Jurkat, Clone E6-1 (cell line): Measurements from ENCODE around the gene PXT1.
A peak's percentile ranks its signal among the peaks of the same experiment; 100 is the strongest.
"Not testable (repeated sequence)": the region's sequence is repeated elsewhere in the genome, so short reads cannot be mapped to it uniquely, and the experiment has no call there.

ENCODE experiments used
- DNase-seq: peaks from one replicate; pipeline ENCODE4 v3.0.0-alpha.2; 2011; ENCODE audit warnings: low read depth, low spot score
- H3K4me3 ChIP-seq: 2 replicates; pipeline ENCODE4 v1.5.1; 2011; ENCODE audit warnings: mild to moderate bottlenecking, low read length, control low read depth, moderate library complexity

Gene PXT1

DNA sequence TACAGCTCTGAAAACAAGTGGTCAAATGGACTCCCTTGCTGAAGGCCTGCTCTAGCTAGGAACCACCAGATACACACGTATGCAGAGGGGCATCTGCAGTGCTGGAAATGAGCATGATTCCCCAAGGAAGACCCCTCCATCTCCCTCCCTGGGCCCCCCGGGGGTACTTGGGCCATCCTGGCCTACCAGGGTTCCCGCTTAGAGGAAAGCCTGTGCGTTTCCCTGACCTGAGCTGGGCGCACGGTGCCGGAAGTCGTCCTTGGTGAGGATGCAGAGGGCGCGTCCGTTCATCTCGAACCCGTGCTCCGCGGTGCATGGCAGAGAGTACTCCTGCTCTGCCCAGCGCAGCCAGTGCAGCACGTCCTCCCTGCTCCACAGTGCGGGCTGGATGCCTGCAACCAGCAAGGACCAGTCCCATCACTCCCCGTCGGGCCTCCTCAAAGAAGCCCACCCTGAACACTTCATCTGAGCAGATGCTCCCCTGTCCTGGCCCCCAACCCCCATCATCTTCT, 67.0 kb downstream of the PXT1 start:
- no peak for DNase-seq
- no peak overlapping the region for H3K4me3 ChIP-seq

DNA sequence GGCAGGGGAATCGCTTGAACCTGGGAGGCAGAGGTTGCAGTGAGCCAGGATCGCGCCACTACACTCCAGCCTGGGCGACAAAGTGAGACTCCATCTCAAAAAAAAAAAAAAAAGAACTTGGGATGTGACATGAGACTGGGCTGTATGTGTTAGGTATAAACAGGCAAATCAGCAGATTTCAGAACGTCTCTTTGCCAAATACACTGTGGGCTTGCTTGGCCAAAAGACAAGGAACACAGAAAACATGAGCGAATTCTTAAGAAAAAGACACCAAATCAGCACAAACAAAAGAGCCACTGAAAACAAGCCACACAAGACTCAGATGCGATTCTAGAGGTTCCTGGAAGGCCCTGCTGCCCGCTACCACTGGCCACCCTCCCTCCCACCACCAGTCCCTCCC, 67.7 kb downstream of the PXT1 start:
- H3K4me3 ChIP-seq: no peak overlapping the region
- DNase-seq: no peak

DNA sequence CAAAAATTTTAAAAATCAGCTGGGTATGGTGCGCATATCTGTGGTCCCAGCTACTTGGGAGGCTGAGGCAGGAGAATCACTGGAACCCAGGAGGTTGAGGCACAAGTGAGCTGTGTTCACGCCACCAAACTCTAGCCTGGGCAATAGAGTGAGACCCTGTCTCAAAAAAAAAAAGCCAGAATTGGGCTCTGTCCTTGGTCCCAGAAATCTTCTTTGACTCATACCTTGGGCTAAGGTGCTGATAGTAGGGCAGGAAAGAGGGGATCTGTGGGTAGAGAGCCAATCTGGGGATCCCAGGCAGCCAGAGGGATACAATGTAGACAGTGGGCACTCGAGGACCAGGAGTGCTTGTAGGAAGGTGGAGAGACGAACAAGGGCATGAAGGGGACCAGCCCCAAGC, 68.5 kb downstream of the PXT1 start:
- DNase-seq: no peak
- H3K4me3 ChIP-seq: no peak overlapping the region

DNA sequence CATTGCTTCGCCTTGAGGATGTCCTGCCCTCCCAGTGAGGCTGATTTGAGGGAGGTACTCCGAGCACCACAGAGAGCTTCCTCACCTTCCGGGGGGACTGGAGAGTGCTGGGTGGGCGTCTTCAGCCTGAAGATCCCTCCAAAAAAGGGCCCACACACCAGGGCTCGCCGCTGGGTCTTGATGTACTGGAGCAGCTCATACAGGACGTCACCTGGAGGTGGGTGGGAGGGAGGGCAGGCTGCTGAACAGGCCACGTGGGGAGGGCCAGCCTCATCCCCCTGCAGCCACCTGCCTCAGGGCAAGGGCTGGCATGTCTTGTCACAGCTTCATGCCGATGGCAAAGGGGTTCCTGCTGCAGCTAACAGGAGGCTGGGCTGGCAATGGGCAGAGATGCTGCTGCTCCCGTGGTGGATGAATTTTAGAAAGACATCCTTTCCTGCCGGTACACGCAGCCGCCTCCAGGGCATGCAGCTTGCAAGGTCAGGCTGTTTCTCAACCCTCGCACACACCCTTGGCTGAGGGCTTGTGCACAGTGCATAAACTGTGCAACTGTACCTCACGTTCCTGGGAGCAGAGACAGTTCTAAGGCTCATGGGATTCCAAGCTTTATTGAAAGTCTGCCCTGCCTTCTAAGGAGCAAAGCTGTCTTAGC, 69.2 kb downstream of the PXT1 start:
- DNase-seq: no peak
- no peak overlapping the region for H3K4me3 ChIP-seq

DNA sequence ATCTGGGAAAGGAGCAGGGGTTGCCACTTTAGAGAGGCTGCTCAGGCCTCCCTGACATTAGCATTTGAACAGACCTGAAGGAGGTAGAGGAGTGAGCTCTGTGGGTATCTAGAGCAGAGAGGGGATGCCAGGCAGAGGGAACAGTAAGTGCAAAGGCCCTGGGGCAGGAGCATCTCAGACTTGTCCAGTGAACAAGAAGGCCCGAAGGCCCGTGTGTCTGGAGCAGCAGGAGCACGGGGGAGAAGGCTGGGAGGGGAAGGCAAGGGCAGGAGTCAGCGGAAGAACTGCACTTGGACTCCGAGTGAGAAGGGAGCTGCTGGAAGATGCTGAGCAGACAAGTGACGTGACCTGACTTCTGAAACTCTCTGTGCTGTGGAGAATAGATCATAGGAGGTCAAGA, 70.6 kb downstream of the PXT1 start:
- no peak for DNase-seq
- no peak overlapping the region for H3K4me3 ChIP-seq

DNA sequence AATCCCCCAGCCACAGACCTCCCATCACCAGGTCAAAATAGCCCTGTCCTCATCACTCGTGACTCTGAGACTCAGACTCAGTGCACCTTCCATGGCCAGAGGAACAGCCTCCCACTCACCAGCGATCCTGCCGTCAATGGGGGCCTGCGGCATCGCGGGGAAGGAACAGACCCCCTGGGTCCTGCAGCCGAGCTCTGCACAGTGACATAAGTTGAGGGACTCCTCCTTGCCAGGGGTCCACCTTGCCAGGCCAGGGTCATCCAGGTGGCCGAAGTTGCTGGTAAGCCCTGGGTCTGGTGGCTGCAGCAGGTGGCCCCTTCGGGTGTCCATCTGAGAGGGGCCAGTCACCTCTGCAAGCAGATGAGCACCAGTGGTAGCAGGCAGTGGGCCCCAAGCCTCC, 71.4 kb downstream of the PXT1 start:
- no peak for DNase-seq

DNA sequence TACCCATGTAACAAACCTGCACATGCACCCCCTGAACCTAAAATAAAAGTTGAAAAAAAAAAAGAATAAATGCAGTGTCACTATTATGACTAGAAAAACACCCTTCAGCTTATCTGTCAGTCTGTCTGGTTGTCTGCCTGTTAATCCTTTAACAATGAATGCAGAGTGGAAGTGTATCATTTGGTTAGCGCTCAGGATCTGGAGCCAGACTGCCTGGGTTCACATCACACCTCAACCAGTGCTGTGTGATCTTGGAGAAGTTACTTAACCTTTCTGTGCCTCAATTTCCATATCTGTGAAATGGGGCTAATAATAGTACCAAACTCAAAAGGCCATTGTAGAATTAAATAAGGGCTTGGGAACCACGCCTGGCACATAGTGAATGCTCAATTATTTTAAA, 72.0 kb downstream of the PXT1 start:
- DNase-seq: no peak
- no peak overlapping the region for H3K4me3 ChIP-seq

More for the DNA sequence above, 71.4 kb downstream of the PXT1 start:
- no peak overlapping the region for H3K4me3 ChIP-seq

DNA sequence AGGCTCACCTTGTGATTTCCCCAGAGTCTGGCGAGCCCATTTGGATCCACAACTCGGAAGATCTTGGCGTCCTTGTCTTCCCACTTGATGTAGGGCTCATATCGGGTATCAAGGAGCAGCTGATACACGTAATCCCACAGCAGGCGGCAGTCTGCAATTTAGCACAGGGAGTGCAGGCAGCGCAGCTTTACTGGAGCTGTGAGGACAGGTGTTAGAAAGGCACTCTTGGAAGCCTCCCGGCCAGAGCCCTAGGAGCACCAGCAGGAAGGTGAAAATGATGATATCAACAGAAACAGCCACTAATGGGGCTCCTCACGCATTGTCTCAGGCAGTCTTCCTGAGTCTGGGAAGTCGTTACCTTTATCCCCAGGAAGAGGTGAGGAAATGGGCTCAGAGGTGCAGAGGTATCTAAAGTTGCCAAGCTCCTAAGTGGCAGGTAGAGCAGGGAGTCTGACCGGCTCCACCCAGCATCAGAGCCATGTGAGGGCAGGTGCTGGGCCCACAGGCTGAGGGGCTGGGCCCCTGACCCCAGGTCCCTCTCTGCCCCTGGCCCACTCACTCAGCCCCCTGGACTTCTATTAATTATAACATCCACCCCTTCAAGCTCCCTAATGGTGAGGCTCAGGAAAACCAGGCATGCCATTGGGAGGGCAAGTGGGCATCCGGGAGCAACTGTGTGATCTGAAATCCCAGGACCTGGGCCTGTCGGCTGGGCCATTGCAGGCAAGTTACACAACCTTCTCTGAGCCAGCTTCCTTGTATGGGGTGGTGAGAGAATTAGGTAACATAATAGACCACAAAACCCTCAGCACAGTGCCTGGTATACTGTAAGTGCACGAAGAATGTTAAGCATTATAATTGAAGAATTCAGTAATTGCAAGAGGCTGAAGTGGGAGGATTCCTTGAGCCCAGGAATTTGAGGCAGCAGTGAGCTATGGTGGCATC, 73.5 kb downstream of the PXT1 start:
- DNase-seq: no peak
- H3K4me3 ChIP-seq: no peak overlapping the region

DNA sequence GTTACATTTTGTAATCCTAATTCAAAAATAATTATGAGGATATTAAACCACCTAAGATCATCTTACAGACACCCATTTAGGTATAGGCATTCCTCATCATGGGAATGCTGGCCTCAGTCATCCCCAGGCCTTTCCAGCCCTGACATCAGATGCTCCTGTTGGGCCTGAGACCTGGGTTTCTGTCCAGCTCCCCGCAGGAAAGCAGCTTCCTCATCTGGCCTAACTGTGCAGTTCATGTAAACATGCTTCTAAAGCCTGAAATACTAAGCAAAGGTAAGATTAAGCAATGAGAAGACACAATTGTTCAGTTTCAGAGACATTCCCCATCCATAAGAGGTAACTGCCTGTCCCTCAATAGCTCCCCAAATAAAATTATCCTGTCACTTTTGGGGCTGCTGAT, 74.2 kb downstream of the PXT1 start:
- no peak for DNase-seq
- H3K4me3 ChIP-seq: no peak overlapping the region

DNA sequence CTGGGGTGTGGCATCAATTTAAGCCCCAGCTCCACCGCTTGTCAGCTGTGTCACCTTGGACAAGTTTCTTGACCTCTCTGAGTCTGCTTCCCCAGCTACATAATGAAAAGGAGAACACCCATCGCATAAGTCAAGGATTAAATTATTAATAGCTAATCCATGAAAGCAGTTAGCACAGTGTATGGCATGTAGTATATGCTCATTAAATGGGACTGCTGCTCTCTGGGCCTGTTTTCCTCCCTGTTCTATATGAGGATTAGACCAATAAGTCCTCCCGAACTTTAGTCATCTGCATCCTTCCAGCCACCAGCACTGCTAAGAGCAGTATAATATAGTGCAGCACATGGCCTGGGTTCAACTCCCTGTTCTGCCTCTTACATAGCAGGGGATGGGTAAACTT, 74.9 kb downstream of the PXT1 start:
- DNase-seq: no peak
- no peak overlapping the region for H3K4me3 ChIP-seq

DNA sequence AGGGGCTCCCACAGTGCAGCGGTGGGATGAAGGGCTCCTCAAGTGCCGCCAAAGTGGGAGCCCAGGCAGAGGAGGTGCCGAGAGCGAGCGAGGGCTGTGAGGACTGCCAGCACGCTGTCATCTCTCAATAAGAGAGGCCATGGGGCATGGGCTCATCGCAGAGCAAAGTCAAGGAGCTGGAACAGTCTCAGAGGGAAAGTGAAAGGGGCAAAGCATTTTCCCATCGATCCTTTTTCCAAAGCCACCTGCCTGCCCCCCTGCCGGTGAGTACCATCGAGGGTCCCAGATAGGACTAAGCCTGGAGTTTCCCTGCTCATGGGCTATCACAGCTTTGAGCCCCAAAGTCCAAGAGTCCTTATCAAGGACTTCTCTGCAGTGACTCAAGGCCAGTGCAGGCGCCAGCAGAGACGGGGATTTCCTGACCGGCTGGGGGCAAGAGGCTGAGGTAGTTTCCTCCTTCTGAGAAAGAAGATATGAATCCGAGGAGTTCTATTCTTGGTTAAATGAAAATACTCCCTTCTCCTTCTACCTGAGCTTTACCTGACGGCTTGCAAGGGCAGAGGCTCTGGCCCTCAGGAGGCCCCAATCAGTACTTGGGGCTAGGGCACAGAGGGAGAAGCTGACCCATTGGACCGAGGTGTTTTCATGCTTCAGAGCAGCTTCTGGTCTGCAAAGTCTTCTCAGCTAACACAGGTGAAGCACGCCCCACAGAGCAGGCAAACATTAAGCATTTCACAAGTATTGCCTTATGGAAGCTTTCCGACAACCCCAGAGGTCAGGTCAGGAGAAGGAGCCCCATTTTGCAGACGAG, 77.8 kb downstream of the PXT1 start:
- H3K4me3 ChIP-seq: no peak overlapping the region
- DNase-seq: no peak

DNA sequence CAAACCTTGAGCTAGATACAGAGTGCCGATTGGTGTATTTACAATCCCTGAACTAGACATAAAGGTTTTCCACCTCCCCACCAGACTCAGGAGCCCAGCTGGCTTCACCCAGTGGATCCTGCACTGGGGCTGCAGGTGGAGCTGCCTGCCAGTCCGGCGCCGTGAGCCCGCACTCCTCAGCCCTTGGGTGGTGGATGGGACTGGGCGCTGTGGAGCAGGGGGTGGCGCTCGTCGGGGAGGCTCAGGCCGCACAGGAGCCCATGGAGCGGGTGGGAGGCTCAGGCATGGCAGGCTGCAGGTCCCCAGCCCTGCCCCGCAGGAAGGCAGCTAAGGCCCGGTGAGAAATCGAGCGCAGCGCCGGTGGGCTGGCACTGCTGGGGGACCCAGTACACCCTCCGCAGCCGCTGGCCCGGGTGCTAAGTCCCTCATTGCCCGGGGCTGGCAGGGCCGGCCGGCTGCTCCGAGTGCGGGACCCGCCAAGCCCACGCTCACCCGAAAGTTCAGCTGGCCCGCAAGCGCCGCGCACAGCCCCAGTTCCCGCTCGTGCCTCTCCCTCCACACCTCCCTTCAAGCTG, 78.5 kb downstream of the PXT1 start:
- DNase-seq, H3K4me3 ChIP-seq: not testable (repeated sequence)

DNA sequence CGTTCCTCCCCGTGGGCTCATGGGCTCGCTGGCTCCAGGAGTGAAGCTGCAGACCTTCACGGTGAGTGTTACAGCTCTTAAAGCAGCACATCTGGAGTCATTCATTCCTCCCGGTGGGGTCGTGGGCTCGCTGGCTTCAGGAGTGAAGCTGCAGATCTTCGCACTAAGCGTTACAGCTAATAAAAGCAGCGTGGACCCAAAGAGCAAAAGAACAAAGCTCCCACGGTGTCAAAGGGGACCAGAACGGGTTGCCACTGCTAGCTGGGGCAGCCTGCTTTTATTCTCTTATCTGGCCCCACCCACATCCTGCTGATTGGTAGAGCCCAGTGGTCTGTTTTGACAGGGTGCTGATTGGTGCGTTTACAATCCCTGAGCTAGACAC, 79.3 kb downstream of the PXT1 start:
- DNase-seq, H3K4me3 ChIP-seq: not testable (repeated sequence)

DNA sequence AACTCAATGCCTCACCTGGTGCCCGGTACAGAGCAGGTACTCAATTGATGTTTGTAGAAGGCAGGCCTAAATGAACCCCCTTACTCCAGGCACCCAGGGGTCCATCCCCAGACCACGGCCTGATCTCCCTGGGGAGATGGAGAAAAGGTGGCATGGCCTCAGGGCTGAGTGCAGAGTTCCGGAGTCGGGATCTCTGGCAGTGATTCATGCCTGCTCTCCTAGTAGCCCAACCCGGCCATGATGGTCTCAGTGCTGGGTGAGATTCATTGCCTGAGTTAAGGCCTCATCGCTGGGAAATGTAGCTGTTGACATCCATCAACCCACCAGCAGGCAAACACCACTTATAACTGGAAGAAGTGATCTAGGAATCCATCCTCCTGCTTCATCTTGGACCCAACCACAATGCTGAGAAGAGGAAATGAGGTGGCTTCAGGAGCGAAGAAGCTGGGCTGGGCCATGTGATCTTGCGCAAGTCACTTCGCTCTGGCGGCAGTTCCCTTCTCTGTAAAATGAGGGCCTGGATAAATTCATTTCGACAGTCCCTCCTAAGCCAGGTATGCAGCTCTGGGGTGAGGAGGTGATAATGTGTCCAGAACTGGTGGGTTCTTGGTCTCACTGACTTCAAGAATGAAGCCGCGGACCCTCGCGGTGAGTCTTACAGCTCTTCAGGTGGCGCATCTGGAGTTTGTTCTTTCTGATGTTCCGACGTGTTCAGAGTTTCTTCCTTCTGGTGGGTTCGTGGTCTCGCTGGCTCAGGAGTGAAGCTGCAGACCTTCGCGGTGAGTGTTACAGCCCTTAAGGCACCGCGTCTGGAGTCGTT, 79.9 kb downstream of the PXT1 start:
- DNase-seq: no peak
- no peak overlapping the region for H3K4me3 ChIP-seq

DNA sequence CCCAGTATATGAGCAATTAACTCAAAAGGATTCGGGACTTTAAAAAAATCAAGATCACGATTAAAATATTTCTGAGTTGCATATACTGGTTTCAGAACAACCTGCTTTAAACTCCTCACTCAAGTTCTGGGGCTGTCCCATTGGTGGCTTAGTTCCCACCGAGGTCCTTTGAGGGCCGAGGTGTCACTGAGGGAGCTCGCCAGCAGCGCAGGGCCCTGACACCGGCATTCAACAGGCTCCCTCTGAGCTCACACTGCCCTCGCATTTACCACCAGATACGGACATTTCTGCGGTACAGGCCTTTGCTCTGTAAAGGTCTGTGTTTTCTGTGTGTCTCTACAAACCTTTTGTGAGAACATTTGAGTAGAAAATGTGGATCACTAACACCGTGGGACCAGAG, 81.6 kb downstream of the PXT1 start:
- no peak overlapping the region for H3K4me3 ChIP-seq
- no peak for DNase-seq

DNA sequence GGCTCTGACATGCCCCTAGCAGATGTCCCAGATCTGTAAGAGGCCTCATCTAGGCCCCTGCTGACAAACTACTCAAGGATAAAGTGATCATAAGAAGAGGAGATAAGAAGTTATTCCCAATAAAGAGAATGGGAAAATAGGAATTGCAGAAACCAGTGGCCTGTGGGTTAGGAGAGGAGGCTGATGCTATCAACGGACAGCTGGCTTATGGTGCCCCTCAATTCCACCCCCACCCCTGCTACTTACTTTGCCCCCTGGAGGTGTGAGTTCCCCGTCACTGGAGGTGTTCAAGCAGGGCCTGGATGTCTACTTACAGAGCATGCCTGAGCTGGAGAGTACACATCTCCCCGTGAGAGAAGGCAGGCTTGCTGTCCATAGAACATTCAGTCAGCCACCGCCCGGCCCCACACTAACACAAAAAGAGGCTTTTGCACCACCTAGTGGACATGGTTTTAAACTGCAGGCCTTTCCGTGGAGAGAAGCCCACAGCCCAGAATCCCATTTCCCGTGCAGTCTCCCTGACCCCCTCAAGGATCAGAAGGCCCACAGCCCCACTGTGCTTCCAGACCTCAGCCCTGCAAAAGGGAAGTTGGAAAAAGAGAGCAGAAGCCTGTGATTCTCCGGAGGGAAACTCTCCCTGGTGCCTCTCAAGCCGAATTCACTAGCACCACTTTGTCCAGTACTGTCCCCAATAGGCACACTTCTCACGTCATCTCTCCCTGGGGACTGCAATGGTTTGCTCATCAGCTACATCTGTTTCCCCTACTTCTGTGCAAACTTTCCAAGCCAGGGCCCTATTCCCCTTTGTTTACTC, 82.2 kb downstream of the PXT1 start:
- H3K4me3 ChIP-seq: no peak overlapping the region
- peak; percentile 56 for DNase-seq

DNA sequence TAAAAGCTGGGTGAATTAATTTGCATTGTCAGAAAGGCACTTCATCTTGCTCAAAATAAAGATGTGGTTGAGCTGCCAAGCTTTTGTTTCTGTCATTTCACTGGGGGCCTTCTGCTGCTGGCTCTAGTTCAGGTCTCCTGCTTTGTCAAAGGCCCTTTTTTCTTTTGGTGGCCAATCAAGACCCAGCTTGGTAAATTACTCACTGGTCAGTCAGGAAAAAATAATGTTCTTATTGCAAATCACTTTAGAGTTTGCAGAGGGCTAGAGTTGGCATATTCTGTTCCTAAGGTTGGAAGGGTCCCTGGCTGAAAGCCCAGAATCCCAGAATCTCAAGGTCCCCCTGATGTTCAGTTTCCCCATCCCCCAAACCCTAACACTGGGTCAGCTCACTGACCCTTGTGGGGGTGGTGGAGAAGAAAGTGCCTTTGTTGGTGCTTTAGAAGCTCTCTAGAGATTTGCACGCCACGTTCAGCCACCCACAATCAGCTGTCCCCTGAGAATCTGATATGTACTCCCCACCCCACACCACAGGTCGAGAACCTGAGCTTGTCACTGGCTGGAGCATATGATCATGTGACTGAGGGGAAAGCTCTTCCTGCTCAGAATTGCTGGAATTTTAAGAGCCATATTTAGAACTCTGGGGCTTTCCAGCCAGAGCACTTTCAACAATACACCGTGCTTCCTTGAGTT, 84.3 kb downstream of the PXT1 start:
- H3K4me3 ChIP-seq: no peak overlapping the region

More for the DNA sequence above, 84.3 kb downstream of the PXT1 start:
- no peak for DNase-seq
